HepG2 (cell line): ENCODE data around the gene BEST2. TPM values are rescaled to one million over a fixed set of nuclear protein-coding genes. Genes with fewer than 3 reads are reported as not detected.
A peak's percentile ranks its signal among the peaks of the same experiment; 100 is the strongest.

Experiments used
- ESRRA ChIP-seq: sonication (generic); formaldehyde crosslinking; IDR thresholded peaks from 2 replicates; pipeline ENCODE4 v1.5.1; 2020; ENCODE audit warnings: mild to moderate bottlenecking, low read depth, missing genetic modification reagents
- FOXP4 ChIP-seq: sonication (generic); formaldehyde crosslinking; IDR thresholded peaks from 2 replicates; pipeline ENCODE4 v1.4.0; 2020; ENCODE audit warnings: missing genetic modification reagents
- LCORL ChIP-seq, 2 experiments: fragments of 450-650 bp in 1 of 2; sonication (generic) in 1 of 2; formaldehyde crosslinking in 1 of 2; IDR thresholded peaks; 2 replicates each; pipeline versions ENCODE4 v1.5.0 to v1.6.1; 2017 to 2020; ENCODE audit warnings: antibody characterized with exemption in 1 of 2, missing genetic modification reagents in 1 of 2
- MTERF4 ChIP-seq: sonication (generic); formaldehyde crosslinking; IDR thresholded peaks from 2 replicates; pipeline ENCODE4 v1.8.0; 2023; ENCODE audit warnings: mild to moderate bottlenecking, missing genetic modification reagents
- NRL ChIP-seq: sonication (generic); formaldehyde crosslinking; IDR thresholded peaks from 2 replicates; pipeline ENCODE4 v1.5.0; 2020; ENCODE audit warnings: missing genetic modification reagents, mild to moderate bottlenecking, moderate library complexity, borderline replicate concordance
- SKIL ChIP-seq: sonication (generic); formaldehyde crosslinking; IDR thresholded peaks from 2 replicates; pipeline ENCODE4 v1.8.0; 2022; ENCODE audit warnings: missing genetic modification reagents, mild to moderate bottlenecking, moderate library complexity, borderline replicate concordance
- TEAD3 ChIP-seq: optimal IDR thresholded peaks from 2 replicates; pipeline ENCODE3; 2016; ENCODE audit warnings: borderline replicate concordance
- ZBTB40 ChIP-seq, 2 experiments: fragments of 450-650 bp in 1 of 2; sonication (generic) in 1 of 2; formaldehyde crosslinking in 1 of 2; IDR thresholded peaks; 2 replicates each; pipeline versions ENCODE4 v1.6.1 to v1.8.0; 2016 to 2022; ENCODE audit warnings: antibody characterized with exemption in 1 of 2, mild to moderate bottlenecking in 1 of 2, missing genetic modification reagents in 1 of 2
- ZBTB42 ChIP-seq: sonication (generic); formaldehyde crosslinking; IDR thresholded peaks from 2 replicates; pipeline ENCODE4 v1.5.0; 2020; ENCODE audit warnings: mild to moderate bottlenecking, missing genetic modification reagents
- ZNF280B ChIP-seq: sonication (generic); formaldehyde crosslinking; IDR thresholded peaks from 2 replicates; pipeline ENCODE4 v1.5.0; 2020; ENCODE audit warnings: missing genetic modification reagents, mild to moderate bottlenecking, borderline replicate concordance
- ZNF589 ChIP-seq: sonication (generic); formaldehyde crosslinking; conservative IDR thresholded peaks from 2 replicates; pipeline ENCODE4 v1.8.0; 2022; ENCODE audit warnings: mild to moderate bottlenecking, moderate library complexity, missing genetic modification reagents
- polyA plus RNA-seq, 8 experiments: library from polyadenylated mRNA; depleted of rRNA in 3 of 8; stranded (reverse) in 7 of 8; unstranded in 1 of 8; fragments of >200 nt; fragmentation: Illumina TruSeq in 4 of 8; extraction: Trizol in 4 of 8; gene quantifications; 2 replicates each; pipeline versions ENCODE4 v1.2.1 to v1.2.3, GENCODE V29; 2011 to 2016; ENCODE audit warnings: low read depth in 4 of 8, missing spikeins in 1 of 8, mixed read lengths in 1 of 8; ENCODE audit not compliant: insufficient read depth in 1 of 8
- total RNA-seq, 5 experiments: library from RNA; depleted of rRNA; stranded (reverse); fragments of >200 nt; fragmentation: Illumina TruSeq; extraction: Trizol; gene quantifications; 2 replicates each; pipeline ENCODE4 v1.2.3, GENCODE V29; 2016; ENCODE audit warnings: low read depth in 1 of 5

BEST2 gene
- total and polyA plus RNA-seq, 2 of the 13 experiments (the other 11 are each of a cell fraction or from before 2014, with no cell fraction given) = not detected

- TF ChIP-seq SKIL (CRISPR knock-in tag) = peak; percentile 99
- no peak for TF ChIP-seq ZBTB40 (IDR thresholded peaks at IDR 0.05)
- 0 out of 2 replicates have a peak, but pooled peaks have one; percentile 45 for TF ChIP-seq ZBTB40 (CRISPR knock-in tag; IDR thresholded peaks at IDR 0.05)
- 0 out of 2 replicates have a peak, but pooled peaks have one; percentile 15 for TF ChIP-seq ESRRA (CRISPR knock-in tag)
- TF ChIP-seq FOXP4 (CRISPR knock-in tag) = peak; percentile 35; the same call in 1 of the 2 replicates
- TF ChIP-seq MTERF4 (CRISPR knock-in tag) = no peak
- peak; percentile 51; the same call in 1 of the 2 replicates for TF ChIP-seq ZNF280B
- 0 out of 2 replicates have a peak, but pooled peaks have one; percentile 41 for TF ChIP-seq ZBTB42
- 0 out of 2 replicates have a peak, but pooled peaks have one; percentile 33 for TF ChIP-seq ZNF589 (CRISPR knock-in tag)
- TF ChIP-seq LCORL (IDR thresholded peaks at IDR 0.05) = no peak
- peak; percentile 53; the same call in 1 of the 2 replicates for TF ChIP-seq LCORL (CRISPR knock-in tag; IDR thresholded peaks at IDR 0.05)
- TF ChIP-seq NRL (CRISPR knock-in tag) = peak; percentile 65; the same call in 1 of the 2 replicates
- peak; percentile 51 for TF ChIP-seq TEAD3
These were observed 32.3 kb downstream of the BEST2 start (continued) for GRCh38 chr19:12783849-12784393.
